H9 (cell line): ENCODE results near the gene NCCRP1. TPM values are rescaled to one million over a fixed set of nuclear protein-coding genes. Genes with fewer than 3 reads are reported as not detected.

Experiments
- DNase-seq: peaks from one replicate; pipeline ENCODE4 v3.0.0-alpha.2; 2017
- H2AFZ ChIP-seq: one replicate; pipeline ENCODE4 v1.6.1; 2013; ENCODE audit warnings: mild to moderate bottlenecking, low read length, control low read depth, moderate library complexity
- H2AK5ac ChIP-seq: 2 replicates; pipeline ENCODE4 v1.6.1; 2013; ENCODE audit warnings: low read length, control low read depth, mixed read lengths; ENCODE audit not compliant: insufficient read length
- H2BK120ac ChIP-seq: one replicate; pipeline ENCODE4 v1.6.1; 2013; ENCODE audit warnings: low read depth, mild to moderate bottlenecking, low read length, control low read depth, inconsistent platforms; ENCODE audit not compliant: poor library complexity, severe bottlenecking
- H2BK12ac ChIP-seq: 2 replicates; pipeline ENCODE4 v1.6.1; 2013; ENCODE audit warnings: low read length, control low read depth, mixed read lengths, low read depth; ENCODE audit not compliant: insufficient read length
- H2BK15ac ChIP-seq: 2 replicates; pipeline ENCODE4 v1.6.1; 2013; ENCODE audit warnings: low read depth, low read length, control low read depth
- H2BK20ac ChIP-seq: one replicate; pipeline ENCODE4 v1.6.1; 2013; ENCODE audit warnings: low read depth, mild to moderate bottlenecking, low read length, control low read depth, inconsistent platforms; ENCODE audit not compliant: poor library complexity, severe bottlenecking
- H2BK5ac ChIP-seq: 2 replicates; pipeline ENCODE4 v1.6.1; 2013; ENCODE audit warnings: low read length, control low read depth, mixed read lengths; ENCODE audit not compliant: insufficient read length
- H3K14ac ChIP-seq: 2 replicates; pipeline ENCODE4 v1.6.1; 2013; ENCODE audit warnings: low read length, control low read depth; ENCODE audit not compliant: insufficient read depth
- H3K18ac ChIP-seq: 2 replicates; pipeline ENCODE4 v1.6.1; 2013; ENCODE audit warnings: low read depth, mild to moderate bottlenecking, mixed read lengths, low read length, control low read depth; ENCODE audit not compliant: insufficient read length
- H3K23ac ChIP-seq: 2 replicates; pipeline ENCODE4 v1.6.1; 2013; ENCODE audit warnings: low read length, control low read depth, mixed read lengths, low read depth; ENCODE audit not compliant: insufficient read length
- H3K23me2 ChIP-seq: 2 replicates; pipeline ENCODE4 v1.6.1; 2013; ENCODE audit warnings: low read depth, mild to moderate bottlenecking, mixed read lengths, low read length, control low read depth; ENCODE audit not compliant: insufficient read length, poor library complexity, severe bottlenecking
- H3K27ac ChIP-seq: 2 replicates; pipeline ENCODE4 v1.5.1; 2013; ENCODE audit warnings: low read length, control low read depth, mixed read lengths, low read depth; ENCODE audit not compliant: insufficient read length
- H3K27me3 ChIP-seq: 2 replicates; pipeline ENCODE4 v1.6.1; 2013; ENCODE audit warnings: low read length, control low read depth, inconsistent platforms; ENCODE audit not compliant: insufficient read depth
- H3K4ac ChIP-seq: 2 replicates; pipeline ENCODE4 v1.6.1; 2013; ENCODE audit warnings: low read depth, mild to moderate bottlenecking, control low read depth, inconsistent platforms, low read length, moderate library complexity
- H3K4me1 ChIP-seq: 2 replicates; pipeline ENCODE4 v1.6.1; 2013; ENCODE audit warnings: low read length, control low read depth, inconsistent platforms; ENCODE audit not compliant: insufficient read depth
- H3K4me2 ChIP-seq: 2 replicates; pipeline ENCODE4 v1.6.1; 2013; ENCODE audit warnings: low read length, control low read depth, mixed read lengths; ENCODE audit not compliant: insufficient read length, insufficient read depth
- H3K56ac ChIP-seq: 2 replicates; pipeline ENCODE4 v1.6.1; 2013; ENCODE audit warnings: low read depth, mild to moderate bottlenecking, mixed read lengths, low read length, control low read depth; ENCODE audit not compliant: insufficient read length
- H3K79me1 ChIP-seq: 2 replicates; pipeline ENCODE4 v1.6.1; 2013; ENCODE audit warnings: low read depth, mild to moderate bottlenecking, moderate library complexity, low read length, control low read depth, inconsistent platforms; ENCODE audit not compliant: insufficient read depth, poor library complexity, severe bottlenecking
- H3K79me2 ChIP-seq: 2 replicates; pipeline ENCODE4 v1.6.1; 2013; ENCODE audit warnings: low read length, control low read depth, inconsistent platforms; ENCODE audit not compliant: insufficient read depth
- H3K9ac ChIP-seq: 2 replicates; pipeline ENCODE4 v1.6.1; 2013; ENCODE audit warnings: low read length, control low read depth, mixed read lengths; ENCODE audit not compliant: insufficient read length; ENCODE audit errors: extremely low read depth
- H3K9me3 ChIP-seq: one replicate; pipeline ENCODE4 v1.6.1; 2013; ENCODE audit warnings: low read depth, low read length, inconsistent platforms; ENCODE audit not compliant: control insufficient read depth
- H3T11ph ChIP-seq: one replicate; pipeline ENCODE4 v1.6.1; 2013; ENCODE audit warnings: mild to moderate bottlenecking, low read length, control low read depth, inconsistent platforms
- H4K20me1 ChIP-seq: one replicate; pipeline ENCODE4 v1.6.1; 2013; ENCODE audit not compliant: control insufficient read depth, insufficient read length, insufficient read depth
- H4K5ac ChIP-seq: 2 replicates; pipeline ENCODE4 v1.6.1; 2013; ENCODE audit warnings: low read depth, mild to moderate bottlenecking, mixed read lengths, low read length, control low read depth; ENCODE audit not compliant: insufficient read length
- H4K8ac ChIP-seq: replicated peaks from 2 replicates; pipeline ENCODE4 v1.6.1; 2013; ENCODE audit warnings: low read length, control low read depth, mixed read lengths, low read depth; ENCODE audit not compliant: insufficient read length
- H4K91ac ChIP-seq: 2 replicates; pipeline ENCODE4 v1.6.1; 2013; ENCODE audit warnings: low read depth, mild to moderate bottlenecking, moderate library complexity, mixed read lengths, low read length, control low read depth; ENCODE audit not compliant: insufficient read length
- H3K27ac Mint-ChIP-seq, 3 experiments: 2 replicates in 2 of 3; 3 replicates in 1 of 3; pipeline ENCODE4 v1.8.0; 2020 to 2021; ENCODE audit warnings: mixed read lengths in 3 of 3, mild to moderate bottlenecking in 1 of 3, moderate library complexity in 1 of 3
- H3K27me3 Mint-ChIP-seq: 2 replicates; pipeline ENCODE4 v1.8.0; 2021; ENCODE audit warnings: low read depth, mild to moderate bottlenecking, moderate library complexity, mixed read lengths
- H3K36me3 Mint-ChIP-seq, 3 experiments: 2 replicates in 2 of 3; 3 replicates in 1 of 3; pipeline ENCODE4 v1.8.0; 2020 to 2021; ENCODE audit warnings: low read depth in 3 of 3, mixed read lengths in 3 of 3; ENCODE audit not compliant: insufficient read depth in 1 of 3
- H3K4me1 Mint-ChIP-seq, 2 experiments: 2 replicates each; pipeline ENCODE4 v1.8.0; 2020; ENCODE audit warnings: mixed read lengths in 2 of 2
- H3K4me3 Mint-ChIP-seq, 2 experiments: 2 replicates in 1 of 2; 3 replicates in 1 of 2; pipeline ENCODE4 v1.8.0; 2020 to 2021; ENCODE audit warnings: mild to moderate bottlenecking in 2 of 2, mixed read lengths in 2 of 2, moderate library complexity in 1 of 2
- H3K9me3 Mint-ChIP-seq, 2 experiments: 2 replicates in 1 of 2; 3 replicates in 1 of 2; pipeline ENCODE4 v1.8.0; 2020; ENCODE audit warnings: mild to moderate bottlenecking in 2 of 2, mixed read lengths in 2 of 2, moderate library complexity in 1 of 2
- CTCF ChIP-seq: fragments of 200-600 bp; sonication (generic); conservative IDR thresholded peaks from 3 replicates; pipeline ENCODE4 v1.8.0; 2021; ENCODE audit warnings: antibody characterized with exemption, mild to moderate bottlenecking
- WGBS: extraction: QIAGEN DNeasy Blood & Tissue Kit; methylation state at CpG from one replicate; pipeline ENCODE4 v1.1.7; 2013; ENCODE audit warnings: missing lambda C conversion rate, low lambda C conversion rate, mixed read lengths; ENCODE audit not compliant: insufficient read length; ENCODE audit errors: extremely low coverage; 5-methylcytosine and 5-hydroxymethylcytosine counted together
- total RNA-seq: library from RNA; stranded (reverse); gene quantifications from 2 replicates; pipeline ENCODE4 v1.2.1, GENCODE V29; 2021

The NCCRP1 gene
- total RNA-seq, 1 experiment from 2014 or later, result 1.9 TPM

DNA sequence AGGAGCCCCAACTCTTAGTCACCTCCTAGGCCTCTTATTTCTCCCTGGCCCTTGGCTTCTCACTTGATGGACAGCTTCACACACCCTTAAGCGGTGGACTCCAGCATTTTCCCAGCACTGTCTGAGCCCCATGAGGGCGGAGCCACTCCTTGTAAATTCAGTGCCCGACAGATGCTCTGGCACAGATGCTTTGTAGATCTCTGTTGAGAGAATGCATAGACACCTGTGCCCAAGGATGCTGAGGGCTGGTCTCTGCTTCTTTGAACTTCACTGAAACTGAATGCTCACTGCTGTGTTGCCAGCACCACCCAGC, 4.0 kb downstream of the NCCRP1 start:
- H3K23ac ChIP-seq, result no peak overlapping the region
- no peak overlapping the region for H2BK120ac ChIP-seq
- no peaks in the 10 kb centered on the region for H3K79me2 ChIP-seq
- no peak overlapping the region for H3T11ph ChIP-seq
- peaks cover 7% of the 10 kb centered on the region; the same call in 1 of the 2 replicates for H3K27me3 ChIP-seq
- peaks cover 8 to 30% of the 10 kb centered on the region in 2 experiments for H3K4me1 Mint-ChIP-seq
- H2BK5ac ChIP-seq, result no peak overlapping the region
- no peak overlapping the region for H4K8ac ChIP-seq
- no peak overlapping the region for H2AFZ ChIP-seq
- DNase-seq, result no peak
- H4K91ac ChIP-seq, result no peak overlapping the region
- H2BK15ac ChIP-seq, result no peak overlapping the region
- TF ChIP-seq CTCF, result no peak
- no peak overlapping the region for H2BK20ac ChIP-seq
- no peak overlapping the region for H2BK12ac ChIP-seq
- H3K79me1 ChIP-seq, result no peaks in the 10 kb centered on the region
- no peaks in the 10 kb centered on the region; a peak in 1 of 5 replicates for H3K9me3 Mint-ChIP-seq
- 0 out of 5 replicates have a peak overlapping the region, but pooled peaks of 1 of the 2 experiments have one; percentile 26 for H3K4me3 Mint-ChIP-seq
- H3K27ac Mint-ChIP-seq, result peak overlapping the region in 1 of 3 experiments; percentile 86; a peak in 2 of 7 replicates
- peaks cover 64% of the 10 kb centered on the region for H3K27me3 Mint-ChIP-seq
- no peak overlapping the region for H3K27ac ChIP-seq
- no peaks in the 10 kb centered on the region for H3K36me3 Mint-ChIP-seq
- no peak overlapping the region for H3K56ac ChIP-seq
- no peaks in the 10 kb centered on the region for H3K9me3 ChIP-seq
- H2AK5ac ChIP-seq, result no peak overlapping the region
- no CpG with 5 or more reads among the region's 3 CpGs for WGBS
- no peak overlapping the region for H3K4ac ChIP-seq
- no peaks in the 10 kb centered on the region for H3K4me1 ChIP-seq
- H4K20me1 ChIP-seq, result no peaks in the 10 kb centered on the region
- H3K4me2 ChIP-seq, result no peak overlapping the region
- no peak overlapping the region for H4K5ac ChIP-seq
- no peak overlapping the region for H3K14ac ChIP-seq
- H3K23me2 ChIP-seq, result peaks cover 7% of the 10 kb centered on the region
- H3K9ac ChIP-seq, result no peak overlapping the region
- no peak overlapping the region for H3K18ac ChIP-seq
